Activated CD4-positive, alpha-beta T cell treated with anti-CD3 and anti-CD28 coated beads for 4 hours (primary cell): ENCODE results near the gene CNTNAP1.
"Not testable (repeated sequence)": the region's sequence is repeated elsewhere in the genome, so short reads cannot be mapped to it uniquely, and the experiment has no call there.

ENCODE experiments used
- DNase-seq, 2 donors: peaks; one replicate each; pipeline ENCODE4 v3.0.0-alpha.2; 2020

CNTNAP1 gene

DNA sequence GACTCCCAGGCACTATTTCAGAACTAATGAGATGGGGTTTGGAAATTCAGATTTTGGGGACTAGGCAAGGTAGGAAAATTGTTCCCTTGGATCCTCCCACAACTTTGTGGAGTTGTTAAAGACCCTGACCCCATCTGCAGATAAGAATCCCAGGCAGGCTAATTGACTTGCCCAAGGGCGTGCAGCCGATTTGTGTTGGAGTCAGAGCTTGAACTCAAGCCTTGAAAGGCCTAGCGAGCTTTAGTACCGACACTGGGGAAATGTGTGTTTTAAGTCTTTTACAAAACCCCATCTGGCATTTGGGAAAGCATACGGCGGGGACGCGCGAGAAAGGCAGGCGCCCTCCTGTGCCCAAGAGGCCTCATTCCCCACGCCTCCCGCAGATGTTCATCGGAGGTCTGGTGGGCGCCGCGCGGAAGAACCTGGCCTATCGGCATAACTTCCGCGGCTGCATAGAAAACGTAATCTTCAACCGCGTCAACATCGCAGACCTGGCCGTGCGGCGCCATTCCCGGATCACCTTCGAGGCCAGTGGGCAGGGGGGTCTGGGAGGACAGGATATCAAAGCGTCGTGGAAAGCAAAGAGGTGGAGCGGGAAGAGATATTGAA is 4.3 kb downstream of the CNTNAP1 start:
- no peak for DNase-seq

DNA sequence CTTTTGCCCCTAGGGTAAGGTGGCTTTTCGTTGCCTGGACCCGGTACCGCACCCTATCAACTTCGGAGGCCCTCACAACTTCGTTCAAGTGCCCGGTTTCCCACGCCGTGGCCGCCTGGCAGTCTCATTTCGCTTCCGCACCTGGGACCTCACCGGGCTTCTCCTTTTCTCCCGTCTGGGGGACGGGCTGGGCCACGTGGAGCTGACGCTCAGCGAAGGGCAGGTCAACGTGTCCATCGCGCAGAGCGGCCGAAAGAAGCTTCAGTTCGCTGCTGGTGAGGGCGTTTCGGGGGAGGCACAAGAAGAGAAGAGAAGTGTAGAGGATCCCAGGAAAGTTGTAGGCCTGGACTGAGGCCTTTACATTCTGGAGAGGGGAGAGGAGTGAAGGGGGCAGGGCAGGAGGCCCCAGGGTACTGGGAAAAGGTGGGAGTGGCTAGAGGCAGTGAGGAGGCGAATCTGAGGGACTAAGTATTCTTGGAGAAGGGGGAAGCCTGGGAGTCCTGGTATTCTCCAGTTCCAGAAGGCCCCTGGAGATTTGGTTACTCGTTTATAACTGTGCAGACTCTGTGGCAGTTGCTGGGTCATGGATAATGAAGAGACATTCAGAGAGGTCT is 5.5 kb downstream of the CNTNAP1 start:
- DNase-seq, result no peak

DNA sequence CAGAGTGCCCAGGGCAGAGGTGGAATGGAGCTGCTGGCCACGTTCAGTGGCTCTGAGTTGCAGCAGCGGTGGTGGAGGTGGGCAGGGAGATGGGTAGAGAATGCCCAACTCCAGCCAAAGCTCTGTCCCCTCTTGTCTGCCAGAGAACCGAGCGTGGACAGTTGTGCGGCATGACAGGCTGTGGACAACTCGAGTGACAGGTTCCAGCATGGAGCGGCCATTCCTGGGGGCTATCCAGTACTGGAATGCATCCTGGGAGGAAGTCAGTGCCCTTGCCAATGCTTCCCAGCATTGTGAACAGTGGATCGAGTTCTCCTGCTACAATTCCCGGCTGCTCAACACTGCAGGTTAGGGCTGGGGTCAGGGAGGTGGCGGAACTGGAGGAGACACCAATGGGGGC is 8.3 kb downstream of the CNTNAP1 start:
- no peak for DNase-seq

DNA sequence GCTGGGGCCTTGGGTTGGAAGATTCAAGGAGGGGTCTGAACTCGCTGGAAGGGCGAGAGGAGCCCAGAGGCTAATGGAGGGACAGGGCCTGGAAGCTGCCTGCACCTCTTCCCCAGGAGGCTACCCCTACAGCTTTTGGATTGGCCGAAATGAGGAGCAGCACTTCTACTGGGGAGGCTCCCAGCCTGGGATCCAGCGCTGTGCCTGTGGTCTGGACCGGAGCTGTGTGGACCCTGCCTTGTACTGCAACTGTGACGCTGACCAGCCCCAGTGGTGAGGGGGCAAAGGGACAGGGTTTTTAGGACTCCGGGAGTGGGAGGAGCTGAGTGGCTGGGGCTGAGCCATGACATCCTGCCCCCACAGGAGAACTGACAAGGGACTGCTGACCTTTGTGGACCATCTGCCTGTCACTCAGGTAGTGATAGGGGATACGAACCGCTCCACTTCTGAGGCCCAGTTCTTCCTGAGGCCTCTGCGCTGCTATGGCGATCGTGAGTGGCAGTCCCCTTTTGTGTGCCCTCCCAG is 8.8 kb downstream of the CNTNAP1 start:
- no peak for DNase-seq

DNA sequence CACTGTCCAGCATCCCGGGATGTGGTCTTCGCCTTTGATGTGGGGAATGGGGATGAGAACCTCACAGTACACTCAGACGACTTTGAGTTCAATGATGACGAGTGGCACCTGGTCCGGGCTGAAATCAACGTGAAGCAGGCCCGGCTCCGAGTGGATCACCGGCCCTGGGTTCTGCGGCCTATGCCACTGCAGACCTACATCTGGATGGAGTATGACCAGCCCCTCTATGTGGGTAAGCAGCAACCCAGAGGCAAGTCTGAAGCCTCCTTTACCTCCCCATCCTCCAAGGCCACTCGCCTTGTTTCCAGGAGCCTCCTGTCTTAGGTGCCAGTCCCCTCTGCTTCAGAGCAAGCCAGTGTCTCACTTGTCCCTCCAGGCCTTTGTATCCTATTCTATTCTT is 10.2 kb downstream of the CNTNAP1 start:
- no peak for DNase-seq

DNA sequence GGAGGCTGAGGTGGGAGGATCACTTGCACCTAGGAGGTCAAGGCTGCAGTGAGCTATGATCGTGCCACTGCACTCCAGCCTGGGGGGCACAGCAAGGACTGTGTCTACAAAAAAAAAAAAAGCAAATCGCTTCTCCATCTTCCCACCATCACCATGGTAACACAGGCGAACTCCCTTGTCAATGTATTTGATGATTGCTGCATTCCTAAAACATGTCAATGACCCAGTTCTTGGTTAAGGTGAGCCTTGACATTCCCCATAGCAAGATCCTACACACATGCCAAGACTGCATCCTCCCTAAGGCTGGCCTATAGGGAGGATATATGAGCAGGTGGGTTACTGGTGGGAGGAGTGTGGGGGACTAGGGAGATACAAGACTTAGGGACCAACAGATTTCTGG is 12.2 kb downstream of the CNTNAP1 start:
- no peak for DNase-seq

DNA sequence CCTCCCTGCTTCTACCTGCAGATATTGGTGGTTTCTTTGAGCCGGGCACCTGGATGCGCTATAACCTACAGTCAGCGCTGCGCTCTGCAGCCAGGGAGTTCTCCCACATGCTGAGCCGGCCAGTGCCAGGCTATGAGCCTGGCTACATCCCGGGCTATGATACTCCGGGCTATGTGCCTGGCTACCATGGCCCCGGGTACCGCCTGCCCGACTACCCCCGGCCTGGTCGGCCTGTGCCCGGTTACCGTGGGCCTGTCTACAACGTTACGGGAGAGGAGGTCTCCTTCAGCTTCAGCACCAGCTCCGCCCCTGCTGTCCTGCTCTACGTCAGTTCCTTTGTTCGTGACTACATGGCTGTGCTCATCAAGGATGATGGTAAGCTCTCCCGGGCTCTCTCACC is 13.2 kb downstream of the CNTNAP1 start:
- DNase-seq, result no peak

DNA sequence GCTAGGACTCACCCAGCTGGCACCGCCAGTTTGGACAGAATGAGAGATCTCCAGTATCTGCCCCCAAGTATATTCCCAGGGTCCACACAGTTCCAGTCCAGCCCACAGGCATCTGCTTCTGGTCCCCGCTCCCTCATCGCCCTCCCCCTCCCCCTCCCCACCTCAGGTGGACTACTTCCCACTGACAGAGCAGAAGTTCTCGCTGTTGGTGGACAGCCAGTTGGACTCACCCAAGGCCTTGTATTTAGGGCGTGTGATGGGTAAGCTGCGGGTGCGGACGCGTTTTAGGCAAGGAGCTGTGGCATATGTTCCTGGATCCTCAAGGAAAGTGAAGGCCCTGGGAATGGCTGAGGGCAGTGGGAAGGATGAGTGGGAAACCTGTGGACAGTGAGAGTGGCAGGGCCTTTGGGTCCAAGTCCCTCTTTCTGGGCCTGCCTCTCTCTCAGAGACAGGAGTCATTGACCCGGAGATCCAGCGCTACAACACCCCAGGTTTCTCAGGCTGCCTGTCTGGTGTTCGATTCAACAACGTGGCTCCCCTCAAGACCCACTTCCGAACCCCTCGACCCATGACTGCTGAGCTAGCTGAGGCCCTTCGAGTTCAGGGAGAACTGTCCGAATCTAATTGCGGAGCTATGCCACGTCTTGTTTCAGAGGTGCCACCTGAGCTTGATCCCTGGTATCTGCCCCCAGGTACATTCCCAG is 14.9 kb downstream of the CNTNAP1 start:
- DNase-seq, result no peak

DNA sequence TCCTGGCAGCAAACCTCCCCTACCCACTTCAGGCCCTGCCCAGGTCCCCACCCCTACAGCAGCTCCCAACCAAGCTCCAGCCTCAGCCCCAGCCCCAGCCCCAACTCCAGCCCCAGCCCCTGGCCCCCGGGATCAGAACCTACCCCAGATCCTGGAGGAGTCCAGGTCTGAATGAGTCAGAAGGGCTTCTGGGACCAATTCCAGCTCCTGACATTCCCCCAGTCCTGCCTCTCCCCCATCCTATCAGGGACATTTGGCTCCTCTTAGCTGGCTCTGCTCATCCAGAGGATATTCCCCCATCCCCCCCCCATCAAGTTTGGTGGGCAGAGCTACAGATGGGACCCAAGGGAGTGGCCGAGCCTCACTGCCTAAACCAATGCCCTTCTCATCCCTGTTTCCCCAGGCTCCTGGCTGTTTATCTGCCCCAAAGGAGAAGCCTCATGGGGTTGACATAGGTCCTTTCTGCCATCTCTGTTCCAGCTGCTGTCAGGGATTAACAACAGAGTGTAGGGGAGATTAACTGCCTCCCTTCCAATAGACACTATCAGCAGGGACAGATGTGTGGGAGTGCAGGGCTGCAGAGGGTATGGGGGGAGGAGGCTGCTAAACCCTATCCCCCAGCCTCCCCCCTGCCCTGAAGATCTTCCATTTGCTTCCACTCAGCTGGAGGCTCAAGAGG is 16.5 kb downstream of the CNTNAP1 start:
- no peak for DNase-seq

DNA sequence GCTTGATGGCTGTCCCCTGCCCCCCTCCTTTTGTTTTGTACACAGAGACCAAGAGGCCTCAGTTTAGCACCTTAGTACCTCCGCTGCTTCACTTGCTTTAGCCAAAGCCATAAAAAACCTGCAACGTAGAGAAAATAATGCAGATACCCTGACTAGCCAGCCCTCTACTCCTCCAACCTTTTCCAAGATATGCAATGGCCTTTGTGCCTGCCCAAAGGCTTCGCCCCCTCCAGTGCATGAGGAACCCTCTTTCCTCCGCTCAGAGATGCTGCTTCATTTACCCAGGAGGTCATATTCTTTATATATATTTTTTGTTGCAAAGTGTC is 17.0 kb downstream of the CNTNAP1 start:
- no peak for DNase-seq

DNA sequence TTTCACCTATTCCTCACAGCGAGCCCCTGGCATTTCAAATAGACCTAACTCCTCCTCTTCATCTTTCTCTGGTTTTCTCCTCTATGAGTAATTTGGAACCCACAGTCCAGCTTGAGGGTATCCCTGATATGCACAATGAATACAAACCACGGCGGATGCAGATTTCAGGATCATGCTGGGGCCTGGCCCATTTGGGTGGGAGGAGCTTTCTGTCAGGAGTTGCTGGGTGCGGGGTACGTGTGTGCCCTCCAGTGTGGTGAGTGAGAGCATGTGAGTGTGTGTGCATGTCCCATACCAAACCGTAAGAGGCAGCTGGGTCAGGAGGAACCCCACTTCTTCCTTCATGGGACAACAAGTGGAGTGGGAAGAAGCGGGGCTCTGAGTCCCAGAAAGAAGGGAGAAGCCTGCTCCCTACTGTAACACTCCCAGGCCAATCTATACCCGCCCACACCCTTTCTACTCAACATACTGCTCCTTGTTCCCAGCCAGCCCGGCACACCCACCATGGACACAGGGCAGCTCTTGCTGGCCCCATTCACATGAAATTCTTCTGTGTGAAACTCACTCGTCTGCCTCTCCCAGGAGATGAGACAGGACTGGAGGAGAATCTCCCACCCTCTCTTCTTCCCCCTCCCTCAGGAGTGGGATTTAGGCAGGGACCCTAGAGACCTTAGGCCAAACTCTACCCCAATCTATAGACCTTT is 18.4 kb downstream of the CNTNAP1 start:
- no peak for DNase-seq

DNA sequence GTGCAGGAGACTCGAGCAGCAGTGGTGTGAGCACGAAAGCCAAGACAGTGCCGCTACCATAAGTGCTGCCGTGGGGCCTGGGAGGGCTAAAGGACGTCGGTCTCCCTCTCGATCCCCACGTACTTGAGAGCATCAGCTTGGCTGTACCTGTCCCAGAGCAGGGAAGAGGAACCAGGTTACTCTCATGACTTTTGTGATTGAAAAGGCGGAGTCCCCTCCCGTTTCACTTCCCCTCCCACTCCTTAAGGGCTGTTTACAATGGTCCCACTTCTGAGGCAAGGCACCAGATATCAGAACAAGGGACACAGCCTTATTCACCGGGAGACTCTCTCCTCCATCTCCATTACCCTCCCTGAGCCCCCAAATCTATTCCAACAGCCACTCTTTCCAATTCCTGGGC is 20.1 kb downstream of the CNTNAP1 start:
- DNase-seq, result no peak

DNA sequence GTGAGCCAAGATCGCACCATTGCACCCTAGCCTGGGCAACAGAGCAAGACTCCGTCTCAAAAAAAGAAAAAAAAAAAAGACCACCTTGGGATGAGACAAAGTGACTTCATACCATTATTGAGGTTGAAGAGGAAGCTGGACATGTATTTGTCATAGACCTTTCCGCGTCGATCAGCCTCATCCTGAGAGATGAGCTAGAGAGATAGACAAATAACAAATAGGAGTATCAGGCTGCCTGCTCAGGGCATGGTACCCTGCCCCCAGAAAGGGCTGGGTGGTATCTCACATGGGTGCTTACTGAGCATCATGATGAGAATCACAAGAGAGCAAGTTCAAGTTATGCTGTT is 22.1 kb downstream of the CNTNAP1 start:
- no peak for DNase-seq

DNA sequence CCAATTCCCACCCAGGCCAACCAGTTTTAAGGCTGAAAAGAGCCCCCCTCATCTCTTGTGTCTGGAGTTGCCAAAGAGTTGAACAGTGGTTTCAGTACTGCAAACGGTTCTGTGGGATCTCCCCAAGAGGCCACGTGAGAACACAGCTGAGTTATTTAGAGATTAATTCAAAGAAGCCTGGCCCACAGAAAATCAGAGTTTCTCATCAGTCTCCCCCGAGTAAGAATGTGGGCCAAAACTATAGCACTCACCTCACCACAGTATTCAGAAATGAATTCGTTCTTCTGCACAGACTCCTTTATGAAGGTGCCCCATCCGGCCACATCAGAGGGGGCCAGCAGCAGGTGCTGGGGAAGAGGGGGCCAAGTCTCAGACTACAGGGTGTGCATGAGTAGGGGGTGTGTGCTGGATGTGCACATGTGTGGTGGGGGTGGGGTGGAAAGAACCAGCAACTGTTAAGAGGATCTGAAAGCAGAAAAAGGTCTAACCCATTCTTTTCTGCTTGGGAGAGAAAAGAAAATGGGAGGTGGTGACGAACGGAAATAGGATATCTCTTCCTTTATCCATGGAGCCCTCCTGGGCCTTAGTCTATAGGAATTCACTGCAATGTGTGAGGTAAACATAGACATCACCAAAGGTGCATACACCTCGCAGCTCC is 22.6 kb downstream of the CNTNAP1 start:
- DNase-seq, result no peak

DNA sequence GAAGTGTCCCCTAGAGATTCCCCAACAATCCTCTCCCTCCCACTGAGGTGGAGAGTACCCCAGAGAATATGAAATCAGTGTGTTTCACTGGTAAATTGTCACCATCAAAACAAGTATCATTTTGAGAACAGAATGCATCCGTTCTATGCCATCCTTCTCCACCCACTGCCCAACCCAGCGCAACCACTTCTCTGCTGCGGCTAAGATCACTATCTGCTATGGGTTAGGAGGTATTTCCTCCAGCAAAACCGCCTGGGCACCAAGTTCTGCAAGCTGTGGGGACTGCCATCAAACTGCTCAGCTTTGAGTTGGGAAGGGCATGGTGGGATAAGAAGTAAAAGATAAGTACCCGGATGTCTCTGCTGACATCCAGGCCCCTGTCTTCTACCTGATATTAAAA is 24.4 kb downstream of the CNTNAP1 start:
- DNase-seq, result peak; percentile 30 to 34

DNA sequence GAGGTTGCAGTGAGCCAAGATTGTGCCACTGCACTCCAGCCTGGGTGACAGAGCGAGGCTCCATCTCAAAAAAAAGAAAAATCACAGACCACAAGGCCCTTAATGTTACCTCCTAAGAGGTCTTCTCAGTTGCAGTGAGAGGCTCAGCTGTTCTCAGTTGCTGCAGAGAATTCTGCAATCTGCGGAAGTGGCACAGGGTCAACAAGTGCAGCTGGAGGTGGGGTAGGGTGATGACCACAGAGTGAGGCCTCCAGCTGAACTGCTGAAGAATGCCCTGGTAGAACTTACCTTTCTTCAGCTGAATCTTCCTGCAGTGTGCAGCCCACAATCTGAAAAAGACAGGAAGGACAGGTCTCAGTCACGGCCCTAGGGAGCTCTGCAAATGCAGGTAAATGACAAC is 26.3 kb downstream of the CNTNAP1 start:
- no peak for DNase-seq

DNA sequence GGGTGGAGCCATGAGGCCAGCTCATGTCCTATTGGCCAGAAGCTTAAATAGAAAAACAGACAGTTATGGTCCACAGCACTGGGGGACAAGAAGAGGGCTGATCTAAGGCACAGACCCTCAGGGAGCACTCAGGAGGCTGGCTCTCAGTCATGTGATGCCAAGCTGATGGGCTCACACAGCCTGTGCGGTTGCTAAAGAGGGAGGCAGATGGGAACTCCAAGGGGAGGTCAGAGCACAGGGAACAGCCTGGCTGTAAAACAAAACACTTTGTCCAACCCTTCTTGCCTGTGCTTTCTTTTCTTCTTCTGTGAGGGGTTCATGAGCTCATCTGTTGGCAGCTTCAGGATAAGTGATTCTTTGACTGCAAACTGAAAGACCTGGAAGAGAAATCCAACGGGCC is 27.2 kb downstream of the CNTNAP1 start:
- no peak for DNase-seq

DNA sequence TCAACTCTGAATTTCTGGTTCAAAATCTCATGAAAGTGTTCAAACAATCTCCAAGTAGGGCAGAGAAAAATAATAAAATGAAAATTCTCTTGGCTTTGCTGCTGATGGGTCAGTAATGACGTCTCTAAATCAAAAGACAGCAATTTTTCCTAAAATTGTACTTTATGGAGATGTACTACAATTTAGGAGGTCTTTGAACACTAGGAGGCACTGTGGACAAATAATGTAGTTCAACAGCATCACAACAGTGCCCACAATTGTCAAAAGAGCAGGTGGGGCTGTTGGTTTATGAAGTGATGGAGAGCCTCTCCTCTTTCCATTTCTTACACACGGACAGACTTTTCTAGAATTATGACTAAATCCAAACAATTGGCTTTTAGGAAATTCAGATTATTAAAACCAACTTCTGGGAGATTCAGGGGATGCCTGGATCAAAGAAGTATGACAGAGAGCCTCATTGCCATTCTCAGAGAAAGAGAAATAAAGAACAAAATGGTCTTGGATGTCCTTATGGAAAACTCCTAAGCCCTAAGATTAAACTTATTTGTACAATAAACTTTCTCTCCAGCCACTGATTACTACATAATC is 38.8 kb downstream of the CNTNAP1 start:
- peak; percentile 34 to 45 for DNase-seq

DNA sequence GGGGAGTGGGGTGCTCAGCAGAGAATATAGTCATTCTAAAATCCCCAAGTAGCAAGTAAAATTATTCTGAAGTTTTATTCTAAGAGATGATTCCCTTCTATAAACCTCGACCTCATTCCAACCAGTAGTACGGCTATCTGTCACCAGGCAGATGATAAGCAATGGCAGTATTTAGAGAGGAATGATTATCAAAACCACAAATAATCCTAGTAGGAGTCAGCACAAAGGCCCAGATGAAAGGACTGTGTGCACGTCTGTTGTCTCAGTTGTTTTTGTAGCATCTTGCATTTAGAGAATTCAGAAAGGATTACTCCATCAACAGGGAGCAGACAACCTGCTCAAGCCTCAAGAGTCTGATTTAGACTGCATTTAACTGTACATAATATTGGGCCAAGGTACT is 41.3 kb downstream of the CNTNAP1 start:
- DNase-seq, result no peak

DNA sequence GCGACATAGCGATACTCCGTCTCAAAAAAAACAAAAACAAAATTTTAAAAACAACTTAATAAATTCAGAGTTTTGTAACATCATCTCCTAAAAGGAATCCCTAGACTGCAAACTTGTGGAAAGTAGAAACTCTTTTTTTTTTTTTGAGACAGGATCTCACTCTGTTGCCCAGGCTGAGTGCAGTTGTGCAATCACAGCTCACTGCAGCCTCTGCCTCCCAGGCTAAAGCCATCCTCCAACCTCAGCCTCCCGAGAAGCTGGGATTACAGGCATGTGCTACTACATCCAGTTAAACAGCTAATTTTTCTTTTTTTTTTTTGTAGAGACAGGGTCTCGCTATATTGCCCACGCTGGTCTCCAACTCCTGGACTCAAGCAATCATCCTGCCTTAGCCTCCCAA is 42.8 kb downstream of the CNTNAP1 start:
- no peak for DNase-seq

DNA sequence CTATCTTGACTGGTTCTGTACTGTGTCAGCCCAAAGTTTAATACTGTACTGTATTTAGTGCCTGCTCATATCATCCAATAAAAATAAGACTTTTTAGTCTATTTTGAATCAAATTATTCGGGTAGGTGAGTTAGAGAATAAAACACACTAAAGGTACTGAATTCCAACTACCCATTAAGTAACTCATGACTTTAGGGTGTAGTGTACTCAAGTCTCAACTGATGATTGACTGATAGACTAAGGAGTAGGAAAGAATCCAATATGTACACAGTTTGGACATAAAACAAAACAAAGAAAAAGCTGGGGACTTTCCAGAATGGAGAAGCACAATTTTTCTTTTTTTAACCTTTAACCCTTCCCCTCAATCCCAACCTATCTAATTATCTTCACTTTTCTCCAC is 58.4 kb downstream of the CNTNAP1 start:
- no peak for DNase-seq

DNA sequence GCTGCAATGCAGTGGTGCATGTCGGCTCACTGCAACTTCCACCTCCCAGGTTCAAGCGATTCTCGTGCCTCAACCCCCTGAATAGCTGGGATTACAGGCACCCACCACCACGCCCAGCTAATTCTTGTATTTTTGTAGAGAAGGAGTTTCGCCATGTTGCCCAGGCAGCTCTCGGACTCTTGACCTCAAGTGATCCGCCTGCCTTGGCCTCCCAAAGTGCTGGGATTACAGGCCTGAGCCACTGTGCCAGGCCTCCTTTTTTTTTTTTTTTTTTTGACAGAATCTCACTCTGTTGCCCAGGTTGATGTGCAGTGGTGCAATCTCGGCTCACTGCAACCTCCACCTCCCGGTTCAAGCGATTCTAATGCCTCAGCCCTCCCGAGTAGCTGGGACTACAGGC is 60.6 kb downstream of the CNTNAP1 start:
- DNase-seq, result not testable (repeated sequence)
